ENCODE data around the gene CFAP251. TPM values are rescaled to one million over a fixed set of nuclear protein-coding genes. Genes with fewer than 3 reads are reported as not detected.

The CFAP251 gene
- total RNA-seq = 1 to 10 TPM; 2.0 to 2.8 TPM

GRCh38 chr12:121917950-121918678, at the start of gene CFAP251:
Gene CFAP251, plus strand, starts transcription at chr12:121918592. Its CDS starts 2,714 bp downstream, at chr12:121921306.

DNA sequence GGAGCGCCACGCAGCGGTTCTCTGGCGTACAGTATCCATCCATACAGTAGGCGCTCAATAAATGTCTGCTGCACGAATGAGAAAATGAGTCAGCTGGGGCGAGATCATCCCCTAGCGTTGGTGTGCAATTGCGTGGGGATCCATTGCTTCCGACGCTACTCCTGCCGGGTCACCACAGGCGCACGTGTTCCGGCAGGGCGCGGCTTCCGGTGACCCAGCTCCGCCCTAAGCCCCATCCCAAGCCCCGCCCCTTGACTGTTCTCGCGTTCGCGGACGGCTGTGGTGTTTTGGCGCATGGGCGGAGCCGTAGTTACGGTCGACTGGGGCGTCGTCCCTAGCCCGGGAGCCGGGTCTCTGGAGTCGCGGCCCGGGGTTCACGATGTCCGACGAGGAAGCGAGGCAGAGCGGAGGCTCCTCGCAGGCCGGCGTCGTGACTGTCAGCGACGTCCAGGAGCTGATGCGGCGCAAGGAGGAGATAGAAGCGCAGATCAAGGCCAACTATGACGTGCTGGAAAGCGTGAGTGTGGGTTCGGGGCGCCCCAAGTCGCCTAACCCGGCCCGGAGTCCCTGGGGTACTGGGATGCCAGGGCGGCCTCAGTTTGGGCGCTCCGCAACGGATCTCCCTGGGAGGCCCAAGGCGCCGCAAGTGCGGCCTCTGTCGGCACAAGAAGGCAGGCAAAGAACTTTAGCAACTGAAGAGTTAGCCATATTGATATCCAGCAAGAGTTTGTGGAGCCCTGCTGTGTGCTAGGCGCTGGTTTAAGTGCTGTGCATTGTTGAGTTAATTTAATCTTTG, 29.7 kb upstream of the CFAP251 start, which contains the start of gene PSMD9:
TSS of gene PSMD9 (plus strand) at position 313 of the 796 bp plus-strand sequence. CDS start at position 380, 67 bp downstream.

DNA sequence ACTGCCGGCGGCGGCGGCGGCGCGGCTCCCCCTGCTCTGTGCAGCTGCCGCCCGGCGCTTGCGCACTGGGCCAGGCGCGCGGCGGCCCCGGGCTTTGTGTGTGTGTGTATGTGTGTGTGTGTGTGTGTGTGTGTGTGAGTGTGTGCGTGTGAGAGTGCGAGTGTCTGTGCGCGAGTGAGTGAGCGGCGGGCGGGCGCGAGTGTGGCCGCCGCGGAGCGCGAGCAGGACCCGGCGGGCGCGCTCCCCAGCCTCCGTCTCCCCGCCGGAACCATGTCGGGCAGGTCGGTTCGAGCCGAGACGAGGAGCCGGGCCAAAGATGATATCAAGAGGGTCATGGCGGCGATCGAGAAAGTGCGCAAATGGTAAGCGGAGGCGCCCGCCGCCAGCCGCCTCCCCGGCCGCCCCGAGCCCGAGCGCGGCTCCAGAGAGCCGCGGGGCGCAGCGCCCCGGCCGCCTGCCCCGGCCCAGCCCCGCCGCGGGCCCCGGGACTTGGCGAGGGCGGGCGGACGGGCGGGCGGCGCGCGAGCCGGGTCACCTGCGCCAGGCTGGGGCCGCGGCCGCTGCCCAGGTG, 103.5 kb downstream of the CFAP251 start, which contains the start of gene BCL7A:
TSS of gene BCL7A (plus strand) at position 63 of the 571 bp plus-strand sequence. CDS start at position 271, 208 bp downstream.

Small RNAs within 50 kb of the gene (small RNA-seq; reads per million reads assigned to genes)
- gene AC069503.3 (0 reads per million in 2 donors), gene RF00017 (0 reads per million in 2 donors), gene RNU7-170P (0 reads per million in 2 donors)

Other genes with a start within 250 kb of the CFAP251 start
- not detected for gene MORN3, start 248.9 kb upstream of the CFAP251 start, total RNA-seq
- gene TMEM120B, start 205.8 kb upstream of the CFAP251 start, total RNA-seq = 10 to 100 TPM in 1 of 2 donors, 1 to 10 TPM in 1; 5.2 to 12.3 TPM
- gene RHOF, start 124.9 kb upstream of the CFAP251 start, total RNA-seq = 1 to 10 TPM; 6.5 to 7.7 TPM
- 1 to 10 TPM; 2.8 to 4.0 TPM for gene SETD1B, start 114.6 kb upstream of the CFAP251 start, total RNA-seq
- not detected for gene HPD, start 59.7 kb upstream of the CFAP251 start, total RNA-seq
- 10 to 100 TPM; 45.8 to 62.9 TPM for gene PSMD9, start 29.8 kb upstream of the CFAP251 start, total RNA-seq
- 10 to 100 TPM; 10.3 to 10.7 TPM for gene BCL7A, start 103.3 kb downstream of the CFAP251 start, total RNA-seq
- gene MLXIP, start 160.2 kb downstream of the CFAP251 start, total RNA-seq = 10 to 100 TPM; 18.6 to 25.3 TPM